A549 (cell line): ENCODE results near the gene NUP214. TPM values are rescaled to one million over a fixed set of nuclear protein-coding genes. Genes with fewer than 3 reads are reported as not detected.

Experiments used
- ATAC-seq, 2 experiments: fragments of 200-7000 bp in 1 of 2; fragments of >200 bp in 1 of 2; cut with Nextera tagmentation in 1 of 2; cut with Tn5 transposase in 1 of 2; 3 replicates each; pipeline versions ENCODE4 v1.8.0 to v1.9.1; 2018 to 2020; ENCODE audit warnings: mild to moderate bottlenecking in 1 of 2, moderate library complexity in 1 of 2
- CTCF ChIA-PET: fragments of 300-600 bp; sonication (Branson Sonifier 250); formaldehyde crosslinking; extraction: SDS; loops from one replicate; lab custom pipeline; 2021; ENCODE audit warnings: antibody characterized with exemption, inconsistent platforms; lab: Yijun Ruan, JAX
- POLR2A ChIA-PET: fragments of 350-600 bp; formaldehyde crosslinking; extraction: SDS; loops from one replicate; lab custom pipeline; 2021; ENCODE audit warnings: antibody characterized with exemption, inconsistent platforms; lab: Yijun Ruan, JAX
- DNase-seq, 2 experiments: peaks; one replicate each; pipeline versions ENCODE4 v3.0.0 to v3.0.0-alpha.2; 2011 to 2016; ENCODE audit warnings: low read depth in 1 of 2, low spot score in 1 of 2
- FAIRE-seq: peaks from 2 replicates; lab custom pipeline; 2011; peaks lifted over from hg19 to GRCh38; lab: Jason Lieb, UNC
- H3K27ac ChIP-seq, 2 experiments: fragments of >200 bp; sonication (Bioruptor Twin); formaldehyde crosslinking; 3 replicates each; pipeline ENCODE4 v1.5.1; 2016 to 2017
- H3K4me1 ChIP-seq: fragments of >200 bp; sonication (Bioruptor Twin); formaldehyde crosslinking; 3 replicates; pipeline ENCODE4 v1.6.1; 2016
- H3K4me2 ChIP-seq: fragments of >200 bp; sonication (Bioruptor Twin); formaldehyde crosslinking; 3 replicates; pipeline ENCODE4 v1.6.1; 2016
- H3K4me3 ChIP-seq: fragments of >200 bp; sonication (Bioruptor Twin); formaldehyde crosslinking; 3 replicates; pipeline ENCODE4 v1.5.1; 2016
- H3K9me3 ChIP-seq: fragments of >200 bp; sonication (Bioruptor Twin); formaldehyde crosslinking; 3 replicates; pipeline ENCODE4 v1.6.1; 2016
- CEBPB ChIP-seq, 2 experiments: fragments of >200 bp in 1 of 2; sonication (Bioruptor Twin) in 1 of 2; formaldehyde crosslinking in 1 of 2; IDR thresholded peaks; 2 replicates each; pipeline ENCODE4 v1.6.1; 2012 to 2016
- CHD4 ChIP-seq: fragments of 200-600 bp; sonication (generic); IDR thresholded peaks from 2 replicates; pipeline ENCODE4 v1.6.1; 2016; ENCODE audit warnings: antibody characterized with exemption, mild to moderate bottlenecking, borderline replicate concordance
- CTCF ChIP-seq: fragments of >200 bp; sonication (Bioruptor Twin); formaldehyde crosslinking; IDR thresholded peaks from 3 replicates; pipeline ENCODE4 v1.5.1; 2016
- E2F6 ChIP-seq: IDR thresholded peaks from 2 replicates; pipeline ENCODE4 v1.6.1; 2012; ENCODE audit warnings: low read depth, borderline replicate concordance
- EHF ChIP-seq: fragments of 250-450 bp; sonication (Bioruptor Pico); IDR thresholded peaks from 2 replicates; pipeline ENCODE4 v1.5.0; 2020; ENCODE audit warnings: mild to moderate bottlenecking
- ESRRA ChIP-seq: fragments of 150-350 bp; IDR thresholded peaks from 2 replicates; pipeline ENCODE4 v1.6.1; 2014; ENCODE audit warnings: mild to moderate bottlenecking, low read length, borderline replicate concordance
- FOSB ChIP-seq: fragments of 250-450 bp; sonication (Bioruptor Pico); IDR thresholded peaks from 2 replicates; pipeline ENCODE4 v1.5.0; 2020; ENCODE audit warnings: mild to moderate bottlenecking, moderate library complexity
- HES2 ChIP-seq: fragments of >200 bp; sonication (Bioruptor Twin); formaldehyde crosslinking; IDR thresholded peaks from 2 replicates; pipeline ENCODE4 v1.6.1; 2016
- HEYL ChIP-seq: fragments of 250-450 bp; sonication (Bioruptor Pico); IDR thresholded peaks from 2 replicates; pipeline ENCODE4 v1.8.0; 2021; ENCODE audit warnings: mild to moderate bottlenecking, moderate library complexity
- HOXB13 ChIP-seq: fragments of 250-450 bp; sonication (Bioruptor Pico); IDR thresholded peaks from 2 replicates; pipeline ENCODE4 v1.5.0; 2020; ENCODE audit warnings: low read depth, mild to moderate bottlenecking, moderate library complexity
- KDM5A ChIP-seq: fragments of 200-600 bp; sonication (generic); IDR thresholded peaks from 2 replicates; pipeline ENCODE4 v1.6.1; 2016; ENCODE audit warnings: antibody characterized with exemption, mild to moderate bottlenecking
- MAX ChIP-seq: IDR thresholded peaks from 2 replicates; pipeline ENCODE4 v1.6.1; 2012
- MAZ ChIP-seq: fragments of 150-350 bp; IDR thresholded peaks from 2 replicates; pipeline ENCODE4 v1.6.1; 2014; ENCODE audit warnings: antibody characterized with exemption, low read depth, low read length, borderline replicate concordance
- NFE2L2 ChIP-seq: fragments of 150-350 bp; conservative IDR thresholded peaks from 2 replicates; pipeline ENCODE4 v1.6.1; 2014; ENCODE audit warnings: low read length
- PHF8 ChIP-seq: fragments of 200-600 bp; sonication (generic); IDR thresholded peaks from 2 replicates; pipeline ENCODE4 v1.6.1; 2016; ENCODE audit warnings: low read depth, mild to moderate bottlenecking, antibody characterized with exemption, moderate library complexity, borderline replicate concordance
- POLR2AphosphoS2 ChIP-seq: conservative IDR thresholded peaks from 2 replicates; pipeline ENCODE4 v1.6.1; 2012; ENCODE audit warnings: low read length, improper control_type of control experiment, inconsistent platforms
- RAD21 ChIP-seq, 2 experiments: fragments of >200 bp in 1 of 2; sonication (Bioruptor Twin) in 1 of 2; formaldehyde crosslinking in 1 of 2; IDR thresholded peaks in 1 of 2; conservative IDR thresholded peaks in 1 of 2; 2 replicates in 1 of 2; 3 replicates in 1 of 2; pipeline ENCODE4 v1.6.1; 2012 to 2018; ENCODE audit warnings: inconsistent platforms in 1 of 2
- RARB ChIP-seq: fragments of 250-450 bp; sonication (Bioruptor Pico); IDR thresholded peaks from 2 replicates; pipeline ENCODE4 v1.8.0; 2021; ENCODE audit warnings: mild to moderate bottlenecking, moderate library complexity
- REST ChIP-seq: fragments of 200-600 bp; sonication (generic); IDR thresholded peaks from 2 replicates; pipeline ENCODE4 v1.6.1; 2016; ENCODE audit warnings: antibody characterized with exemption, mild to moderate bottlenecking, moderate library complexity
- RFX5 ChIP-seq: fragments of 450-650 bp; IDR thresholded peaks from 2 replicates; pipeline ENCODE4 v1.7.1; 2014; ENCODE audit warnings: antibody characterized with exemption, mild to moderate bottlenecking, moderate library complexity
- ZC3H11A ChIP-seq: fragments of 450-650 bp; IDR thresholded peaks from 2 replicates; pipeline ENCODE4 v1.6.1; 2014; ENCODE audit warnings: antibody characterized with exemption, mild to moderate bottlenecking
- ZFP36 ChIP-seq: fragments of 450-650 bp; IDR thresholded peaks from 2 replicates; pipeline ENCODE4 v1.6.1; 2014; ENCODE audit warnings: borderline replicate concordance; ENCODE audit not compliant: partially characterized antibody
- WGBS: methylation state at CpG from one replicate; pipeline ENCODE4 v1.1.6; 2017; ENCODE audit errors: missing lambda C conversion rate; 5-methylcytosine and 5-hydroxymethylcytosine counted together
- polyA plus RNA-seq, 4 experiments: library from polyadenylated mRNA; depleted of rRNA in 3 of 4; stranded (reverse); fragments of >200 nt; fragmentation: RNase III in 1 of 4; extraction: RNeasy Plus Mini Kit Qiagen cat#74134 plus additional on column Dnase treatment in 1 of 4; gene quantifications; 2 replicates in 3 of 4; 3 replicates in 1 of 4; pipeline ENCODE4 v1.2.3, GENCODE V29; 2011 to 2017
- TF ChIP-seq, protein P1 (sequence below): fragments of 250-450 bp; sonication (Bioruptor Pico); IDR thresholded peaks from 2 replicates; pipeline ENCODE4 v1.5.0; 2020; ENCODE audit warnings: low read depth, mild to moderate bottlenecking, moderate library complexity

NUP214 gene
- polyA plus RNA-seq, 2 of the 4 experiments (the other 2 are of a cell fraction): 14.4 to 18.5 TPM

DNA sequence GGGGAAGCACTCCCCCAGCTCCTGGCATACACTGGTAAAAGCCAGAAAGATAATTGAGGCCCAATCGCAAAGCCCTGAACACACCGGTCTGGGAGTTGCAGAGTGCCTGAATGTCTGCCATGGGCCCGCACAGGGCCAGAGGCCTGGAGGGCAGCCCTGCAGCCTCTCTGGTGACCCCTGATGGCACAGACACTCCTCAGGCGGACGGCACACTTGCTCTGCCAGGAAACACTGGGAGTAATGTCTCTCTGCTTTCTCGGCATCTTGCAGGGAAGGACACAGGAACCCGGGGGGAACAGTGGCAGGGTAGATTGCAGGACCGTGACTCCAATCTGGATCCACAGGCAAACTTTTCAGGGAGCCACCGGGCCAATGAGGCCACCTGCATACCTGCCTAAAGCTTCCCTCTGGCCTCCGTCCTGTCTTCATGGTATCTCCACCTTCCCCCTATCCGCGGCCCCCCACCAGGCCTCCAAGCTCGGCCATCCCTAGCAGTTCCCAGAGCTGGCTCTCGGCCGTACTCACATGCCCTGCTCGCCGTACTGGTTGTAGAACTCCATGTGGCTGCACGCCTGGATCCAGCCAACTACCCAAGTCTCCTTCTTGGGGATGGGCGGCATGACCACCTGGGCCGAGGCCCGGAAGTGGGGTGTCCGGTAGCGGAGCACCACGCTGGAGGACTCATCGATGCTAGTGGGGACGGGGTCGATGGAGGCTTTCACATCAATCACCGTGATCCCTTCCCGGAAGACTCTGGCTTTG, 150.1 kb downstream of the NUP214 start:
- H3K4me2 ChIP-seq: no peak overlapping the region

DNA sequence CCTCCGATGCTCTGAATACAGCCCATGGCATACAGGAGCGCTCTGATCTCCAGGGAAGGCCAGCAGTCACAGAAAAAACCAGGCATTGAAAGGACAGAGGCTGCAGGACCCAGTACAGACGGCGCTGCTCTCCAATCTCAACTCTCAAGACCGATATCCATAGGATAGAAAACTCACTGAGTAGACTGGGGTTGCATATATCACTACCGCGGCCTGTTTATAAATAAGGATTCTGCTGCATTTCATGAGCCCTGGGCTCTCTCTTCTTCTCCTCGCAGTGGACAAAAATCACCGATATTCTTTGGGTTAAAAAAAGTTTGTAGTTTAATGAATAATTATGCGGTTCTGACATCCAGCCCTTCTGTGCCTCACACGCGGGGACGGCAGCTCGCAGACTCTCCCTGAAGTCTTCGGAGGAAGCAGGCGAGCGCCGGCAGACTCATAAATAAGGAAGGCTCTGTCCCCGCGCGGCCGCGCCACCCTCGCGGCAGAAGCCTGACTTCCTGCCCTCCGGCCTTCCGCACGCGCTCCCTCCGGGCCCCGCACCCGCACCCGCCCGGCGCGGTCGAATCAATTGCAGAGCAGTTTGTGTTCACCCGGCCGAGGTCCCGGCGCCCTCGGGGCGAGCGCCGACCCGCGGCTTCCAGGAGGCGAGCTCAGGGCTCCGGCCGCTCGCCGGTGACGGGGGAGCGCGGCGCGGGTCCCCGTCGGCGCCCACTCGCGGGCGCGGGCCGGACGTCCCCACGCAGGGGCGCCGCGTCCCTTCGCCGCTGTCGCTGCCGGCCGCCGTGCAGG, 150.9 kb downstream of the NUP214 start, which contains the start of gene FAM78A:
FAM78A (minus strand) TSS at position 417 of the 795 bp plus-strand sequence; CDS start at position 86, 331 bp downstream.
- peak within 1 kb of the TSS; percentile 51 to 85 for H3K27ac ChIP-seq
- no peak for DNase-seq
- CTCF ChIA-PET: interaction anchor here (1.3 kb wide), 1 partner anchor 96 kb away, joined by 3 read pairs; no protein-coding TSS in a partner anchor
- no peaks in the 10 kb centered on the region for H3K9me3 ChIP-seq
- FAIRE-seq: no peak
- peak within 1 kb of the TSS; percentile 70 for H3K4me3 ChIP-seq
- 84% methylated on average over 34 of the region's 76 CpGs for WGBS
- TF ChIP-seq CHD4 (no peak), RARB (CRISPR knock-in tag) (no peak), PHF8 (no peak), HES2 (no peak)
- H3K4me1 ChIP-seq: no peaks in the 10 kb centered on the region; the same call in 2 of the 3 replicates
- peak within 1 kb of the TSS; percentile 100 for H3K4me2 ChIP-seq
- ATAC-seq: no peak
- POLR2A ChIA-PET: no interaction called here

More for the DNA sequence above, 150.1 kb downstream of the NUP214 start:
- ChIA-PET CTCF (interaction anchor here (0.9 to 1.3 kb wide), 2 partner anchors 95 to 98 kb away, joined by 3 read pairs; no protein-coding TSS in a partner anchor), POLR2A (no interaction called here)
- H3K27ac ChIP-seq: no peak overlapping the region
- TF ChIP-seq RAD21 (conservative IDR thresholded peaks at IDR 0.05 in 1 of 2, IDR thresholded peaks at IDR 0.05 in 1 of 2): 0 out of 5 replicates have a peak, but pooled peaks of 1 of the 2 experiments have one; percentile 12
- no peak for TF ChIP-seq CEBPB (IDR thresholded peaks at IDR 0.05)
- TF ChIP-seq, all 56 proteins: peak for 1
- 90% methylated on average over 21 of the region's 29 CpGs for WGBS
- Histone ChIP-seq H3K4me1 (no peaks in the 10 kb centered on the region; the same call in 2 of the 3 replicates), H3K4me3 (no peak overlapping the region), H3K9me3 (no peaks in the 10 kb centered on the region)
- DNase-seq (no peak), ATAC-seq (peak; percentile 20 to 51; a peak in 3 of 6 replicates), FAIRE-seq (no peak)

DNA sequence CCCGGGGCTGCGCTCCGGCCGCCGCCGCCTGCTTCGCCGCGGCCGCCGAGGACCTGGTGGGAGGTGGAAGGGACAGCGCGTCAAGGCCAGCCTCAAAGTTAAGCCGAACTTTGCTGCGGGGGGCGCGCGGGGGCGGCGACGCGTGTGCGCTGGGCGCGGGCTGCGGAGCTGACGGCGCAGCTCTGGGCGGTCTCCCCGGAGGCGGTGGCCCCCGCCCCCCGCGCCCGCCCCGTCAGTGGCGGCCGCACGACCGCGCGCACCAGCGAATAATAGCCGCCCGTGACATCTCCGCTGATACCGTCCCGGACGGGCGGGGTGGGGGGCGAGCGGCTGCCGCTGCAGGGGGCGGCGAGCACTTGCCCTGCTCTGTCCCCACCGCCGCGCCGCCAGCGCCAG, 151.5 kb downstream of the NUP214 start:
- FAIRE-seq (no peak), DNase-seq (no peak), ATAC-seq (no peak)
- Histone ChIP-seq H3K9me3 (no peaks in the 10 kb centered on the region), H3K4me2 (peak overlapping the region; percentile 100), H3K27ac (peak overlapping the region; percentile 51 to 85; a peak in 5 of 6 replicates), H3K4me1 (no peaks in the 10 kb centered on the region; the same call in 2 of the 3 replicates), H3K4me3 (peak overlapping the region; percentile 70)
- ChIA-PET CTCF (no interaction called here), POLR2A (no interaction called here)
- WGBS: no CpG with 5 or more reads among the region's 60 CpGs
- no peak for TF ChIP-seq CTCF
- no peak for TF ChIP-seq MAX
- TF ChIP-seq, protein P1, sequence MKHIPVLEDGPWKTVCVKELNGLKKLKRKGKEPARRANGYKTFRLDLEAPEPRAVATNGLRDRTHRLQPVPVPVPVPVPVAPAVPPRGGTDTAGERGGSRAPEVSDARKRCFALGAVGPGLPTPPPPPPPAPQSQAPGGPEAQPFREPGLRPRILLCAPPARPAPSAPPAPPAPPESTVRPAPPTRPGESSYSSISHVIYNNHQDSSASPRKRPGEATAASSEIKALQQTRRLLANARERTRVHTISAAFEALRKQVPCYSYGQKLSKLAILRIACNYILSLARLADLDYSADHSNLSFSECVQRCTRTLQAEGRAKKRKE (CRISPR knock-in tag): no peak
- no peak for TF ChIP-seq REST
- no peak for TF ChIP-seq ZFP36
- no peak for TF ChIP-seq NFE2L2
- TF ChIP-seq HOXB13 (CRISPR knock-in tag): no peak
- TF ChIP-seq POLR2AphosphoS2: no peak
- TF ChIP-seq MAZ: no peak
- TF ChIP-seq RFX5: no peak
- no peak for TF ChIP-seq ZC3H11A
- TF ChIP-seq E2F6: no peak
- TF ChIP-seq KDM5A: no peak
- TF ChIP-seq HEYL: no peak
- no peak for TF ChIP-seq EHF (CRISPR knock-in tag)
- no peak for TF ChIP-seq ESRRA
- no peak for TF ChIP-seq FOSB (CRISPR knock-in tag)
